Cardiac muscle cell (in vitro differentiated cells and primary cell): ENCODE data around the gene PLXNB1. TPM values are rescaled to one million over a fixed set of nuclear protein-coding genes. Genes with fewer than 3 reads are reported as not detected.

ENCODE experiments used
- DNase-seq, 2 donors: peaks; one replicate each; pipeline versions ENCODE4 v3.0.0 to v3.0.0-alpha.2; 2010 to 2017; ENCODE audit warnings: low read depth in 1 of 2, low spot score in 1 of 2
- H3K27ac ChIP-seq: fragments of 200-600 bp; sonication (generic); 2 replicates; pipeline ENCODE4 v1.5.1; 2016
- H3K27me3 ChIP-seq: fragments of 200-600 bp; sonication (generic); 2 replicates; pipeline ENCODE4 v1.6.0; 2016; ENCODE audit warnings: control low read depth
- H3K36me3 ChIP-seq: fragments of 200-600 bp; sonication (generic); 2 replicates; pipeline ENCODE4 v1.5.1; 2016; ENCODE audit warnings: control low read depth
- H3K4me1 ChIP-seq: fragments of 200-600 bp; sonication (generic); 2 replicates; pipeline ENCODE4 v1.8.1; 2017; ENCODE audit warnings: low read depth, mild to moderate bottlenecking, mixed run types
- H3K4me3 ChIP-seq: fragments of 200-600 bp; sonication (generic); 2 replicates; pipeline ENCODE4 v1.5.1; 2016; ENCODE audit warnings: mild to moderate bottlenecking
- H3K9me3 ChIP-seq: fragments of 200-600 bp; sonication (generic); 2 replicates; pipeline ENCODE4 v1.5.1; 2017; ENCODE audit warnings: low read depth, mild to moderate bottlenecking, control low read depth
- CTCF ChIP-seq: IDR thresholded peaks from 2 replicates; pipeline ENCODE4 v1.5.1; 2012; ENCODE audit warnings: low read depth, mild to moderate bottlenecking, low read length
- polyA plus RNA-seq: library from polyadenylated mRNA; unstranded; fragments of >200 nt; fragmentation: Nextera tagmentation; extraction: Ambion mirVana; gene quantifications from 2 replicates; pipeline ENCODE4 v1.2.1, GENCODE V29; 2016
- total RNA-seq: library from RNA; depleted of rRNA; stranded (reverse); fragments of >200 nt; gene quantifications from 2 replicates; pipeline ENCODE4 v1.2.3, GENCODE V29; 2016

Gene PLXNB1
- total and polyA plus RNA-seq, 2 experiments from 2014 or later, result 23.9 to 47.1 TPM

- H3K9me3 ChIP-seq, result no peaks in the 10 kb centered on the region
- DNase-seq, result no peak
- H3K36me3 ChIP-seq, result no peaks in the 10 kb centered on the region
- no peak overlapping the region for H3K27ac ChIP-seq
- no peak for TF ChIP-seq CTCF
- H3K4me1 ChIP-seq, result peaks cover under 1% of the 10 kb centered on the region
- H3K4me3 ChIP-seq, result no peak overlapping the region
- no peaks in the 10 kb centered on the region for H3K27me3 ChIP-seq
Observed at GRCh38 chr3:48435223-48435595, 5.3 kb upstream of the PLXNB1 start.

GRCh38 chr3:48434591-48435222, 4.8 kb upstream of the PLXNB1 start:
- TF ChIP-seq CTCF, result no peak
- Histone ChIP-seq H3K4me1 (peaks cover 3% of the 10 kb centered on the region), H3K9me3 (no peaks in the 10 kb centered on the region), H3K27ac (no peak overlapping the region), H3K27me3 (no peaks in the 10 kb centered on the region), H3K36me3 (no peaks in the 10 kb centered on the region), H3K4me3 (no peak overlapping the region)
- no peak for DNase-seq

GRCh38 chr3:48433472-48434118, 3.7 kb upstream of the PLXNB1 start:
- H3K4me1 ChIP-seq, result peaks cover 3% of the 10 kb centered on the region
- no peak overlapping the region for H3K4me3 ChIP-seq
- no peaks in the 10 kb centered on the region for H3K36me3 ChIP-seq
- no peak for TF ChIP-seq CTCF
- no peaks in the 10 kb centered on the region for H3K9me3 ChIP-seq
- H3K27me3 ChIP-seq, result no peaks in the 10 kb centered on the region
- no peak overlapping the region for H3K27ac ChIP-seq
- peak in 1 of 2 donors; percentile 36 for DNase-seq

- Histone ChIP-seq H3K27me3 (no peaks in the 10 kb centered on the region), H3K36me3 (no peaks in the 10 kb centered on the region), H3K9me3 (no peaks in the 10 kb centered on the region), H3K4me3 (no peak overlapping the region), H3K27ac (no peak overlapping the region), H3K4me1 (peaks cover 3% of the 10 kb centered on the region)
- TF ChIP-seq CTCF, result no peak
- no peak for DNase-seq
Observed at GRCh38 chr3:48432411-48433371, 2.8 kb upstream of the PLXNB1 start.

GRCh38 chr3:48431224-48432029, 1.5 kb upstream of the PLXNB1 start:
- Histone ChIP-seq H3K27me3 (no peaks in the 10 kb centered on the region), H3K4me3 (no peak overlapping the region), H3K9me3 (no peaks in the 10 kb centered on the region), H3K4me1 (peaks cover 15% of the 10 kb centered on the region), H3K27ac (no peak overlapping the region), H3K36me3 (no peaks in the 10 kb centered on the region)
- no peak for TF ChIP-seq CTCF
- no peak for DNase-seq
